Stimulated activated CD8-positive, alpha-beta memory T cell treated with anti-CD3 and anti-CD28 coated beads, Interleukin-12 subunit alpha, Interleukin-12 subunit beta, amount 100 ng/mL, for 24 hours (primary cell): Measurements from ENCODE around the gene RBL2.
A peak's percentile ranks its signal among the peaks of the same experiment; 100 is the strongest.
"Not testable (repeated sequence)": the region's sequence is repeated elsewhere in the genome, so short reads cannot be mapped to it uniquely, and the experiment has no call there.

Experiments used
- DNase-seq: peaks from one replicate; pipeline ENCODE4 v3.0.0-alpha.2; 2020; ENCODE audit errors: extremely low read depth

Gene RBL2

GRCh38 chr16:53434377-53435065 is at the start of gene RBL2:
RBL2 (plus strand) TSS chr16:53434471; CDS start chr16:53434557, 86 bp downstream.
- peak; percentile 63 for DNase-seq

- DNase-seq: not testable (repeated sequence)
Measured at GRCh38 chr16:53384610-53385009, 49.7 kb upstream of the RBL2 start.

- DNase-seq: no peak
Measured at GRCh38 chr16:53404959-53405358, 29.3 kb upstream of the RBL2 start.

- no peak for DNase-seq
Measured at GRCh38 chr16:53412549-53412948, 21.7 kb upstream of the RBL2 start.

GRCh38 chr16:53413864-53414263 is 20.4 kb upstream of the RBL2 start:
- DNase-seq: no peak

GRCh38 chr16:53414381-53414780 is 19.9 kb upstream of the RBL2 start:
- no peak for DNase-seq

GRCh38 chr16:53415504-53415903 is 18.8 kb upstream of the RBL2 start:
- DNase-seq: no peak

GRCh38 chr16:53417011-53417410 is 17.3 kb upstream of the RBL2 start:
- no peak for DNase-seq

- no peak for DNase-seq
Measured at GRCh38 chr16:53417976-53418375, 16.3 kb upstream of the RBL2 start.

- not testable (repeated sequence) for DNase-seq
Measured at GRCh38 chr16:53419383-53419709, 14.9 kb upstream of the RBL2 start.

GRCh38 chr16:53421248-53421647 is 13.0 kb upstream of the RBL2 start:
- no peak for DNase-seq

- DNase-seq: not testable (repeated sequence)
Measured at GRCh38 chr16:53423968-53424367, 10.3 kb upstream of the RBL2 start.

GRCh38 chr16:53428681-53429080 is 5.6 kb upstream of the RBL2 start:
- DNase-seq: no peak

GRCh38 chr16:53429221-53429943 is 4.9 kb upstream of the RBL2 start:
- no peak for DNase-seq

- DNase-seq: no peak
Measured at GRCh38 chr16:53430363-53430762, 3.9 kb upstream of the RBL2 start.

- DNase-seq: no peak
Measured at GRCh38 chr16:53433509-53433908, 762 bp upstream of the RBL2 start.

GRCh38 chr16:53433930-53434376 is 318 bp upstream of the RBL2 start:
- no peak for DNase-seq

GRCh38 chr16:53435066-53435688 is 906 bp downstream of the RBL2 start:
- peak; percentile 20 for DNase-seq

- no peak for DNase-seq
Measured at GRCh38 chr16:53440125-53440524, 5.9 kb downstream of the RBL2 start.

GRCh38 chr16:53445534-53445933 is 11.3 kb downstream of the RBL2 start:
- DNase-seq: no peak

GRCh38 chr16:53446090-53446489 is 11.8 kb downstream of the RBL2 start:
- no peak for DNase-seq

- DNase-seq: no peak
Measured at GRCh38 chr16:53449816-53450517, 15.7 kb downstream of the RBL2 start.
